GM19452 (cell line): ENCODE data around the gene SDR42E2.

Source experiments
- ATAC-seq: cut with Tn5 transposase; IDR thresholded peaks from one replicate; pipeline ENCODE4 v1.9.1; 2021; ENCODE audit not compliant: unreplicated experiment

The SDR42E2 gene

GRCh38 chr16:22240023-22240710 is 77.9 kb downstream of the SDR42E2 start:
- no peak for ATAC-seq
